GM19468 (cell line): ENCODE measurements around the gene NRARP.
"Not testable (repeated sequence)": the region's sequence is repeated elsewhere in the genome, so short reads cannot be mapped to it uniquely, and the experiment has no call there.

Experiments used
- ATAC-seq: cut with Tn5 transposase; IDR thresholded peaks from one replicate; pipeline ENCODE4 v1.9.1; 2021; ENCODE audit warnings: mild to moderate bottlenecking, moderate library complexity, moderate number of reproducible peaks; ENCODE audit not compliant: unreplicated experiment; ENCODE audit errors: extremely low read depth

Gene NRARP, protein sequence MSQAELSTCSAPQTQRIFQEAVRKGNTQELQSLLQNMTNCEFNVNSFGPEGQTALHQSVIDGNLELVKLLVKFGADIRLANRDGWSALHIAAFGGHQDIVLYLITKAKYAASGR

DNA sequence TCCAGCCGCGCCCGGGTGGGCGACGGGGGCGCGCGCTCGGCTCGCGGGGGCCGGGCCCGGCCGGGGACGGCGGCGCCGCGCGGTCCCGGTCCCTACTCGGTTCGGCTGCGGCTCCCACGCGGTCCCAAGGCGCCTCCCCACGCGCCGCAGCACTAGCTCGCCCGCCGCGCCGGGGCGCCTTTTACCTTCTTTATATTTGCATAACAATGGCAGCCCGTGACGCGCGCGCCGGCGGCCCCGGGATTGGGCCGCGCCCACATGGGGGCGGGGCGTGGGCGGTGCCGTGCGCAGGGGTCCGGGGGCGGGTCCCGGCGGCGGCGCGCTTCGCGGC is at the start of gene NRARP:
TSS of gene NRARP (minus strand) at position 154 of the 331 bp plus-strand sequence. CDS start 343 bp downstream, outside the sequence.
- peak; percentile 44 for ATAC-seq

DNA sequence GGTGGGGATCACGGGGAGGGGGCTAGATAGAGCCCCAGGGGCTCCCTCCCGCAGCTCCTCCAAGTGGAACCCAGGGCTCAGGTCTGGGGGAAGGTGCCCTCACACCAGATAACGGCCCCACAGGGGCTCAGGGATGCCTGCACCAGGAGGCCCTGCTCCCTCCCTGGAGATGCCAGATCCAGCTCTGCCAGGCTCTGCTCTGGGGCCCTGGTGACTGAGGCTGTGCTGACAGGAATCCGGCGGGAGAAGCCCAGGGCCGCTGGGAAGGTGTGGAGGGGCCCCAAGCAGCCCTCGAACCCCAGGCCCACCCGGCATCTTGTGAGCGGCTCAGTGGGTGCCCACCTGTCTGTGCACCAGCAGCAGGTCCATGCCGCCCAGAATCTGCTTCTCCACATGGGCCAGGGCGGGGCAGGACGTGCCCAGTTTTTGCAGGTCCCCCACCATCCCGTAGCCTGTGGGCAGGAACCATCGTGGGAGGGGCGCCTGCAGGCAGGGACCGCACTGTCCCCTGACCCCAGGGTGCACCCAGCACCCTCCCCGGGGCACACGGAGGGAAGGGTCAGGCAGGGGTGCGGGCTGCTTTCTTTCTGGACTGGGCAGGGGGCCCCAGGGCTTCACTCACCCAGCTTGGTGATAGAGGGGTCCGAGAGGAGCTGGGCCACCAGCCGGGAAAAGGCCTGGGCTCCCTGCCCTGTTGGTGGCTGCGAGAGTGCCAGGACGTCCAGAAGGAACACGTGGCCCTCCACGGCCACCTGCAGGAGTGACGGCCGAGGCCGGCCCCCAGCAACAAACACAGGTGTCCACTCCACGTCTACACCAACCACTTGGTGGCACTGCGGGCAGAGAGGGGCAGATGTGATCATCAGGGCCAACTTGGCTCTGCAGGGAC is 48.9 kb upstream of the NRARP start:
- ATAC-seq, result no peak

DNA sequence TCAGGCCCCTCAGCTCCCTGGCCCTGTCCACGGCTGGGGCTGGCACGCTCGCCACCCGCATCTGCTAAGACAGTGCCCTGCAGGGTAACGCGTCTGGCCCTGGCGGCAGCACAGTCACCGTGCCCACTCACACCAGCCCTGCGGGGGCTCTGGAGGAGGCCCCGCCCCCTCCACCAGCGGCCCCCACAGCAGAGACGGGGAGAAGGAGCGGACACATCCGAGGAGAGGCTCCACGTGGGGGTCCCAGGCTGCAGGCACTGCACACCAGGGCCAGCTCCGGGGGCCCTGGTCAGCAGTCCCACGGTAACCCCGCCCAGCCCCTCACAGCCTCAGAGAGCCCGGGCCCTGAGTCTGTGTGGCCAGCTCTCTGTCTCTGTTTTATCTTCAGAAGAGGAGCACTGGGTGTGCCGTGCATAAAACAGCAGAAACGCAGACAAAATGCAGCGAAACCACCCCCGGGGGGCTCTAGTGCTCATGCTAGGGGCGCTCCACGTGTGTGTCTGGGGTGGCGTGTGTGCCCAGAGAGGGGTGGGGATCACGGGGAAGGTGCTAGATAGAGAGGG is 47.5 kb upstream of the NRARP start:
- ATAC-seq, result no peak

DNA sequence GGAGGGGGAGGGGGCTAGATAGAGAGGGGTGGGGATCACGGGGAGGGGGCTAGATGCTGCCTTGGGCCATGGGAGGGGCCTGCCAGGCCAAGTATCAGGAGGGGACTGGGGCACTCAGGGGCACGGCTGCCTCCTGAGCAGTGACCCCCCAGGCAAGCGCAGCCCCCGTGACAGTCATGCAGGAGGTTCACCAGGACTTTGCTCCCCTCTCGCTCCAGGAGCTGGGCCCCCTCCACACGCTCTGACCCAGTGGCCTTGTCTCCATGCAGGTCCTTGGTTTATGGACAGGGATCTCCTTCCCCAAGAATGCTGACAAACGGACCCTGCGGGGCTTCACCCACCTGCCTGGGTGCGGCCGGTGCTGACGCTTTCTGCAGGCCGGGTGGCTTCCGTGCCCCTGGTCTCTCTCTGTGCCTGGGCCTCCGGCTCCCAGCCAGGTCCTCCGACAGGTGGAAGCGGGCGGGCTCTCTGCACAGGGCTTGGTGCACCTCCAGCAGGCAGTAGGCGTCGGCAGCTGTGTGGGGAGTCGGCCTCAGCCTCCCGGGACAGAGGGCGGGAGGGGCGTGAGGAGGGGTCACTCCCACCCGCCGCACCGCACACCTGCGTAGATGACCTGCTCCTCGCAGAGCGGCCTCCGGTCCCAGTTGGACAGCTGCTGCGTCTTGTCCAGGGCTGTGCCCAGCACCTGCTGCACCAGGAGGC is 46.8 kb upstream of the NRARP start:
- ATAC-seq, result no peak

DNA sequence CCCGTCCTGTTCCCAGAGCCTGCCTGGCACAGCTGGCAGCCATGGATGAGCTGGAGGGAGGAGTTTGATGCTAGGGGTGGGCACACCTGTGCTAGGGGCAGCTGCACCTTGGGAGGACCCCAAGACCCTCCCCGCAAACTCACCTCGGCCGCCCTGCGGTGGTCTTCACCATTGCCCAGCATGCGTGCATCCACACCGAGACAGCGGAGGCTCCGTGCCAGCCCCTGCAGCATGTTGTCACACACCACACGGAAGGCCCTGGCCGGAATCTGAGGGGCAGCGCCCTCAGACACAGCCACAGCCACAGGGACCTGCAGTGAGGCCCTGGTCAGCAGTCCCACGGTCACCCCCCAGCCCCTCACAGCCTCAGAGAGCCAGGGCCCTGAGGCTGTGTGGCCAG is 45.9 kb upstream of the NRARP start:
- no peak for ATAC-seq

DNA sequence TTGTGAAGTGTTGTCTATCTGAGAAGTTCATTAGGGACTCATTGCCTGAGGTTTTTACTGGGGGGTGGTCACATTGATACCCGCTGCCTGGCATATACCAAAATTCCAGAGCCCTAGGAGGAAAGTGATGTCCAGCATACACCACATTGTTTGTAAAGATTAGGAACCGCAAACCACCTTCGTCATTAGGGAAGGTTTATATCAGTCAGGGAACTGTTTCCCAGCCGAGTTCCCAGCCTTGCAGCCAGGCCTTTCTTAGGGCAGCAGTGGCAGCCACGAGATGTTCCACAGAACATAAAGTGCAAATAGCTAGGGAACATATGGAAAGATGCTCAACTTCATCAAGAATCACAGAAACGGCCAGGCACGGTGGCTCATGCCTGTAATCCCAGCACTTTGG is 40.4 kb upstream of the NRARP start:
- no peak for ATAC-seq

DNA sequence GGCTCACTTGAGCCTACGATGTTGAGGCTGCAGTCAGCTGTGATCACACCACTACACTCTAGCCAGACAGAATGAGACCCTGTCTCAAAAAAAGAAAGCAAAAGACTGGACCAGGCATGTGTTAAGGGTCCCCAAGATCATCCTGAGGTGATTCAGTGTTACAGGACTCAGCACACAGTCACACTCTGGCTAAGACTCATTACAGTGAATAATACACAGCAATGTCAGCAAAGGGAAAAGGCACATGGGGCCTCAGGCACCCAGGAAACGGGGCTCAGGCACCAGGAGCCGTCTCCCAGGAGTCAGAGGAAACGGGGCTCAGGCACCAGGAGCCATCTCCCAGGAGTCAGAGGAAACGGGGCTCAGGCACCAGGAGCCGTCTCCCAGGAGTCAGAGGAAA is 39.2 kb upstream of the NRARP start:
- ATAC-seq, result no peak

DNA sequence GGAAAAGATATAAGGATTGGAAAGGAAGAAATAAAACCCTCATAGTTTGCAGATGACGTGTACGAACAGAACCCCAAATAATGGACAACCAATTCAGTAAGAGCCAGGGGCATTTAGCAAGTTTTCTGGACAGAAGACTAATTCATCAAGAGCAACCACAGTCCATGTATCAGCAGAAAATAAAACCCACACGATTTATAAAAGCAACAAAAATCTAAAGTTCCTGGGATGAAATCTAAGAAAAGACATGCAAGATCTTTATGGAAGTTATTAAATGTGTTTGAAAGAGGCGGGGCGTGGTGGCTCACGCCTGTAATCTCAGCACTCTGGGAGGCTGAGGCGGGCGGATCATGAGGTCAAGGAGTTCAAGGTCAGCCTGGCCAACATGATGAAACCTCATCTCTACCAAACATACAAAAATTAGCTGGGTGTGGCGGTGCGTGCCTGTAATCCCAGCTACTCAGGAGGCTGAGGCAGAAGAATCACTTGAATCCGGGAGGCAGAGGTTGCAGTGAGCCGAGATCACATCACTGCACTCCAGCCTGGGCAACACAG is 37.9 kb upstream of the NRARP start:
- ATAC-seq, result not testable (repeated sequence)

DNA sequence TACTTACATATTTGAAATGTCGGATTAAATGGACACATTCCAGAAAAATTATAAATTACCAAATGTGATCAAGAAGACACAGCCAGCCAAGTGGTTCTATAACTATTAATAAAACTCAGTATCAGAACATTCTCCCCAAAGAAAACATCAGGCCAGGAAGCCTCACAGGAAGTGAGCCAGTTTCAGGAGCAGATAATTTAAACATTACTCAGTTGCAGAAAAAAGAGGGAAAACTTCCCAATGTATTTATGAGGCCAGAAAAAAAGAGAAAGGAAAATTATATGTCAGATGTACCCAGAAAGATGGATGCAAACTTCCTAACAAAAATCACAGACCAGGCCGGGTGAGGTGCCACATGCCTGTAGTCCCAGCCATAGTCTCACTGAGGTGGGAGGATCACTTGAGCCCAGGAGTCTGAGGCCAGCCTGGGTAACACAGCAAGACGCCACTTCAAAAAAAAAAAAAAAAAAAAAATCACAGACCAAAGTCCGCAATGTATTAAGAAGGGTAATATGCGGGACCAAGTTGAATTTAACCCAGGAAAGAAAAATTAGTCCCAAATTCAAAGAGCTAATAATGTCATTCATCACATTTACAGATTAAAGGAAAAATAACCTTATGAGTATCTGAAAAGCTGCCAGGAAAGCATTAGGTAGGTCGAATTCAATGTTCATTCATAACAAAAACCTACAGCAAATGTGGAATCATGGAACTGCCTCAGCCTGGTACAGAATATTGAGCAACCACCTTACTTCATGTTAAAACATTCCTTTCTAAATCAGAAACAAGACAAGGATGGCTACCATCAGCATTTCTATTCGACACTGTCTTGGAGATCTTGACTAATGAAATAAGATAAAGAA is 37.2 kb upstream of the NRARP start:
- ATAC-seq, result no peak

DNA sequence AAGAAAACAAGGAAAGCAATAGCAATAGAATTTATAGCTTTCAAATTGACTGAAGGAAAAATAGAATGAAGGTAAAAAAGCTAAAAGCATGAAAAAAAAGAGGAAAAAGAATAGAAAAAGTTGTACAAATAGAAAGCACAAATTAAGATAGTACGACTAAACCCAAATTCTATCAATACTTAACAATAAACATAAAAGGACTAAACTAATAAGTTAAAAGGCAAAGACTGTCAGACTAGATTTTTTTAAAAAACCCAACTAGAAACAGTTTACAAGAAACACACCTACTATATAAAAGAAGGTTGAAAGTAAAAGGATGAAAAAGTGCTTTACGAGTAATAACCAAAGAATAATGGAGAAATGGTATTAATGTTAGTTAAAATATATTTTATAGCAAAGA is 34.7 kb upstream of the NRARP start:
- no peak for ATAC-seq

DNA sequence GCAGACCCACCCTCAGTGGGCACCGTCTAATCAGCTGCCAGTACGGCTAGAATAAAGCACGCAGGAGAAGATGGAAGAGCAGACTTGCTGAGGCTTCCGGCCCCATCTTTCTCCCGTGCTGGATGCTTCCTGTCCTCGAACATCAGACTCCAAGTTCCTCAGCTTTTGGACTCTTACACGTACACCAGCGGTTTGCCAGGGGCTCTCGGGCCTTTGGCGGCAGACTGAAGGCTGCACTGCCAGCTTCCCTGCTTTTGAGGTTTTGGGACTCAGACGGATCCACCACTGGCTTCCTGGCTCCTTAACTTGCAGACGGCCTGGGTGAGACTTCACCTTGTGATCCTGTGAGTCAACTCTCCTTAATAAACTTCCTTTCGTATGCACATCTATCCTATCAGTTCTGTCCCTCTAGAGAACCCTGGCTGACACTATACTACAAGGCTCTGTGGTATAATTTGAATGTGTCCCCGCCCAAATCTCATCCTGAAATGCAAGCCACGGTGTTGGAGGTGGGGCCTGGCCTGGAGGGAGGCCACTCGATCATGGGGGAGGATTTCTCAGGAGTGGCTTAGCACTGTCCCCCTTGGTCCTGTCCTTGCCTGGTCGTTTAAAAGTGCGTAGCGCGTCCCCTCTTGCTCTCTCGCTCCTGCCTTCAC is 31.1 kb upstream of the NRARP start:
- no peak for ATAC-seq

DNA sequence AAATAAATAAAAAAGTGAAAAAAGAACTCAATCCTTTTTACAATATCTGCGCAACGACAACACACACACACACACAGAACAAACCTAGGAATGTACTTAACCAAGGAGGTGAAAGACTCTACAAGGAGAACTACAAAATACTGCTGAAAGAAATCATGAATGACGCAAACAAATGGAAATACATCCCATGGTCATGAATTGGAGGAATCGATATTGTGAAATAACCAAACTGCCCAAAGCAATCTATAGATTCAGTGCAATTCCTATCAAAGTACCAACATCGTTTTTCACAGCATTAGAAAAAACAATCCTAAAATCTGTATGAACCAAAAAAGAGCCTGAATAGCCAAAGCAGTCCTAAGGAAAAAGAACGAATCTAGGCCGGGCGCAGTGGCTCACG is 29.9 kb upstream of the NRARP start:
- no peak for ATAC-seq

DNA sequence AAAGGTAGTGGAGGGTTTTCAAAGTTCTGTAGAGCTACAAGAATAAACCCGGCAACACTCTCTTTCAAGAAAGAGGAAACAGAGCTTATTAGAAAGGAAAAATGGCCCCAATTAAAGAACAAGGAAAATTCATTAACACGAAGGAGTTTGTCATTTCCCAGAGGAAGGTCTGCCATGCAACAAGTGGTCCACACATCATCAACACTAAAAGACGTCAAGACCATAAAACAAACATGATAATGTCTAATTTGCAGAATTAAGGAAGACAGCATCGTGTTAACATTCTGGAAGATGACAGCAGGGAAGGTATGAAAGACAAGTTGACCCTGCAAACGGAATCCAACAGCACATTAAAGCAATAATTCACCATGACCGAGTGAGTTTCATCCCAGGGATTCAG is 28.6 kb upstream of the NRARP start:
- no peak for ATAC-seq

DNA sequence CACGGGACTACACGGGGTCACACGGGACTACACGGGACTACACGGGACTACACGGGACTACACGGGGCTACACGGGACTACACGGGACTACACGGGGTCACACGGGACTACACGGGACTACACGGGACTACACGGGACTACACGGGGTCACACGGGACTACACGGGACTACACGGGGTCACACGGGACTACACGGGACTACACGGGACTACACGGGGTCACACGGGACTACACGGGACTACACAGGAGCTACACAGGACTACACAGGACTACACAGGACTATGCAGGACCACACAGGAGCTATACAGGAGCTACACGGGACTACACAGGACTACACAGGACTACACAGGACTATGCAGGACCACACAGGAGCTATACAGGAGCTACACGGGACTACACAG is 27.5 kb upstream of the NRARP start:
- ATAC-seq, result not testable (repeated sequence)

DNA sequence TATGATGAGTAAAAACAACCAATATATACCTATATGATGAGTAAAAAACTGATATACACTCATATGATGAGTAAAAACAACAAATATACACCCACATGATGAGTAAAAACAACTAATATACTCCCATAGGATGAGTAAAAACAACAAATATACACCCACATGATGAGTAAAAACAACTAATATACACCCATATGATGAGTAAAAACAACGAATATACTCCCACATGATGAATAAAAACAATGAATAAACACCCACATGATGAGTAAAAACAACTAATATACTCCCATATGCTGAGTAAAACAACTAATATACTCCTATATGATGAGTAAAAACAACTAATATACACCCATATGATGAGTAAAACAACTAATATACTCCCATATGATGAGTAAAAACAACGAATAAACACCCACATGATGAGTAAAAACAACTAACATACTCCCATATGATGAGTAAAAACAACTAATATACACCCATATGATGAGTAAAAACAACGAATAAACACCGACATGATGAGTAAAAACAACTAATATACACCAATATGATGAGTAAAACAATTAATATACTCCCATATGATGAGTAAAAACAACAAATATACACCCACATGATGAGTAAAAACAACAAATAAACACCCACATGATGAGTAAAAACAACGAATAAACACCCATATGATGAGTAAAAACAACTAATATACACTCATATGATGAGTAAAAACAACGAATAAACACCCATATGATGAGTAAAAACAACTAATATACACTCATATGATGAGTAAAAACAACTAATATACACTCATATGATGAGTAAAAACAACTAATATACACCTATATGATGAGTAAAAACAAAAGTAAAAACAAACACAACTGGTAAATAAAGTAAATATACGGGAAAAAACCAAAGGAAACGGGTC is 25.8 kb upstream of the NRARP start:
- not testable (repeated sequence) for ATAC-seq

DNA sequence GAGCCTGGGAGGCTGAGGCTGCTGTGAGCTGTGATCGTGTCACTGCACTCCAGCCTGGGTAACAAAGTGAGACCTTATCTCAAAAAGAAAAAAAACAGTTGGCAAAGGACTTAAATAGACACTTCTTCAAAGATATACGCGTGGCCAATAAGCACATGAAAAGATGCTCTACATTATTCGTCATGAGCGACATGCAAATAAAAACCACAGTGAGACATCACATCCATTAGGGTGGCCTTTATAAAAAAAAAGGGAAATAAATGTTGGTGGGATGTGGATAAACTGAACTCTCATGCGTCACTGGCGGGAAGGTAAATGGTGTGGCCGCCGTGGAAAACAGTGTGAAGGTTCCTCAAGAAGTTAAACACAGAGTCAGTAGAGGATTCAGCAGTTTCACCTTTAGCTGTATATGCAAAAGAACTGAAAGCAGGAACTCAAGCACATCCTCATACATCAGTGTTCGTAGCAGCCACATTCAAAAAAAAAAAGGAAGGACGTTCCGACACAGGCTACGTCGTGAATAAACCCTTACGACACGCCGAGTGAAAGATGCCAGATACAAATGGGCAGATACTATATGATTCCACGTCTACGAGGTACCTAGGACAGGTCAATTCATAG is 24.5 kb upstream of the NRARP start:
- ATAC-seq, result no peak

DNA sequence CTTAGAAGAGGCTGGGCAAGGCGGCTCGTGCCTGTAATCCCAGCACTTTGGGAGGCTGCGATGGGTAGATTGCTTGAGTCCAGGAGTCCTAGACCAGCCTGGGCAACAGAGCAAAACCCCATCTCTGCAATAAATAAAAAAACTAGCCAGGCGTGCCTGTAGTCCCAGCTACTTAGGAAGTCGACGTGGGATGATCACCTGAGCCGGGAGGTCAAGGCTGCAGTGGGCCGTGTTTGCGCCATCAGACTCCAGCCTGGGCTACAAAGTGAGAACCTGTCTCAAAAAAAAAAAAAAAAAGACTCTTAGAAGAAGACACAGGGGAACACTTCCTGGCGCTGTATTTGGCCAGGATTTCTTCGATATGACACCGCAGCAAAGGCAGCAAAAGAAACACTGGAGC is 23.7 kb upstream of the NRARP start:
- no peak for ATAC-seq

DNA sequence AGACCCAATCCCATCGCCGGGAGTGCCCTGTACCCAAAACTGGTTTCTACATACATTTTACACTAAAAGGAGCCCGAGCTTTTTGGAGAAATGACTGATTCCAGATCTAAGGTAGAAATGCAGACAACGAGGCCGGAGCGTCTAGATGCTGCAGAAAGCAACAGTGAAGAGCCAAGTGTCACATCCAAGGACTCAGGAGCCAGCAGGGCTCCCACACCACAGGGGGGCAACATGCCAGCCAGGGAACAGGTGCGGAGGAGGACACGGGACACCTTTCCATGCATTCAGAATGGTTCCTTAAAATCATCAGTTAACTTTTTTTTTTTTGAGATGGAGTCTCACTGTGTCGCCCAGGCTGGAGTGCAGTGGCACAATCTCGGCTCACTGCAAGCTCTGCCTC is 23.1 kb upstream of the NRARP start:
- ATAC-seq, result no peak
